Stimulated activated CD4-positive, alpha-beta T cell treated with anti-CD3 and anti-CD28 coated beads, Interleukin-15, amount 100 ng/mL, for 48 hours (primary cell): Measurements from ENCODE around the gene CDC45.
"Not testable (repeated sequence)": the region's sequence is repeated elsewhere in the genome, so short reads cannot be mapped to it uniquely, and the experiment has no call there.

Experiments
- DNase-seq, 2 donors: peaks; one replicate each; pipeline ENCODE4 v3.0.0-alpha.2; 2020; ENCODE audit warnings: low read depth in 2 of 2

CDC45 gene, protein sequence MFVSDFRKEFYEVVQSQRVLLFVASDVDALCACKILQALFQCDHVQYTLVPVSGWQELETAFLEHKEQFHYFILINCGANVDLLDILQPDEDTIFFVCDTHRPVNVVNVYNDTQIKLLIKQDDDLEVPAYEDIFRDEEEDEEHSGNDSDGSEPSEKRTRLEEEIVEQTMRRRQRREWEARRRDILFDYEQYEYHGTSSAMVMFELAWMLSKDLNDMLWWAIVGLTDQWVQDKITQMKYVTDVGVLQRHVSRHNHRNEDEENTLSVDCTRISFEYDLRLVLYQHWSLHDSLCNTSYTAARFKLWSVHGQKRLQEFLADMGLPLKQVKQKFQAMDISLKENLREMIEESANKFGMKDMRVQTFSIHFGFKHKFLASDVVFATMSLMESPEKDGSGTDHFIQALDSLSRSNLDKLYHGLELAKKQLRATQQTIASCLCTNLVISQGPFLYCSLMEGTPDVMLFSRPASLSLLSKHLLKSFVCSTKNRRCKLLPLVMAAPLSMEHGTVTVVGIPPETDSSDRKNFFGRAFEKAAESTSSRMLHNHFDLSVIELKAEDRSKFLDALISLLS

DNA sequence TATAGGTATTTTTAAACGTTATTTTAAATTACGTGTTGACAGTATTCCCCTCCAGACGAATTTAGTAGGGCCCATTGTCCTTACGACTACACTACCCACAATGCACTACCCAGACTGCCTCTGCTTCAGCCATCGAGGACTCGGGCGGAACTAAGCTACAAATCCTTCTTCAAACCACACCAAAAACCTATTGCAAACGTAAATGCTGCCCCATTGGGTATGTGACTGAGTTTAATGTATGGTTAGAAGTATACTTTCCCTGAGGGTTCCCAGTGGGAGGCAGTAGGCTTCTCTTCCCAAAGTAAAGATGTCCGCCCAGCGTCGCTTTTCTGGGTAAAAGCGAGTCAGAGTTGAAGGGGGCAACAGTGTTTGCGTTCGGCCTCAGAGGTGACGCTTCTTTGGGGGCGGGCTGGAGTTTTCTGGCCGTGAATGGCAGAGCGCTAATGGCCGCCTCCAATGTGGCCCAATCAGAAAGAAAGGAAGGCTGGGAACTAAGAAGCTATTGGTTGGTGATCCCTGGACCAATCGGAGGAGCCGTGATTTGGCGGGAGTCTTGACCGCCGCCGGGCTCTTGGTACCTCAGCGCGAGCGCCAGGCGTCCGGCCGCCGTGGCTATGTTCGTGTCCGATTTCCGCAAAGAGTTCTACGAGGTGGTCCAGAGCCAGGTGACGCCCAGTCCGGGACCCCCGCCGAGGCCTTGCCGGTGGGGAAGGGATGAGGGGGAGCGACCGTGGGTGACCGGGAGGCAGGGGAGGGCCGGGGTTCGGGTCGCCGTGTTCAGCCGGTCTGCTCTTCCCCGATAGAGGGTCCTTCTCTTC lies at the start of gene CDC45:
Gene CDC45 (plus strand): TSS at position 566 of the 818 bp plus-strand sequence. CDS start 49 bp downstream, at position 615.
- peak; percentile 91 for DNase-seq

DNA sequence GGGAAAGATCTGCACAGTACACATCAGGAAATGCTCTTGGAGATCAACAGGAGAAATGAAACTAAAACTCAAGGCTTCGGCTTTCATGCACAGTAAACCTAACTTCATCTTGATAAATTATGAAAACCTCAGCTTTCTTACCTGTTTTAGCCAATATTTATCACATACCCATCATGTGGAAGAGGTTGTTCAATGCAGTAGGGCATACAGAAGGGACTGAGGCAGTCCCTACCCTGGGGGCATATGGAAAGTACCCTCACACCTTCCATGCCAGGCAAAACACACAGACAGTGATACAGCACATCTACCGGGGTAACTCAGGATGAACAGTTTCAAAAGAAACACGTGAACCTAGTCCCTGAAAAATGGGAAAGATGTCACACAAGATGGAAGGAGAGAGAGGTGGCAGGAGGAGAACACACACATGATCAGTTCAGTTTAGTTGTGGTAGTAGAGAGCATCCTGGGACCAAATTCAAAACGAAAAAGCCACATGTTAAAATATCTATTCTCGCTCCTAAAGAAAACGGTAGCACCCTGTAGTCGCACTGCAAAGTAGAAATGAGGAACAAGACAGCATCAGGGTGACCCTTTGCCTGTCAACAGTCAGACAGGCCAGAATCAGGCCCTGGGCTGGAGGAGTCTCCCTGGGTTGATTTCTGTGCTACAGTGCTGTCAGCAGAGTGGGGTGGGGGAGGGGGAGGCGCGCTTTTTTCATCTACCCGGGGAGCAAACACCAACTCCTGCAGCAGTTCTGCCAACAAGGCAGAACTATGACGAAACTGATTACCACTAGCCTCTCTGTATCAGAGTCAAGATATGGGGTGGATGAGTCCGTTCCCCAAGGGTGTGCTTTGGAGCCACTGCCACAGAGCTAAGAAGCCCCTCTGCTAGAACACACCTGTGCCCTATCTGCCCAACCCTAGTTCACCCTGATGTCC lies 49.5 kb upstream of the CDC45 start:
- no peak for DNase-seq

DNA sequence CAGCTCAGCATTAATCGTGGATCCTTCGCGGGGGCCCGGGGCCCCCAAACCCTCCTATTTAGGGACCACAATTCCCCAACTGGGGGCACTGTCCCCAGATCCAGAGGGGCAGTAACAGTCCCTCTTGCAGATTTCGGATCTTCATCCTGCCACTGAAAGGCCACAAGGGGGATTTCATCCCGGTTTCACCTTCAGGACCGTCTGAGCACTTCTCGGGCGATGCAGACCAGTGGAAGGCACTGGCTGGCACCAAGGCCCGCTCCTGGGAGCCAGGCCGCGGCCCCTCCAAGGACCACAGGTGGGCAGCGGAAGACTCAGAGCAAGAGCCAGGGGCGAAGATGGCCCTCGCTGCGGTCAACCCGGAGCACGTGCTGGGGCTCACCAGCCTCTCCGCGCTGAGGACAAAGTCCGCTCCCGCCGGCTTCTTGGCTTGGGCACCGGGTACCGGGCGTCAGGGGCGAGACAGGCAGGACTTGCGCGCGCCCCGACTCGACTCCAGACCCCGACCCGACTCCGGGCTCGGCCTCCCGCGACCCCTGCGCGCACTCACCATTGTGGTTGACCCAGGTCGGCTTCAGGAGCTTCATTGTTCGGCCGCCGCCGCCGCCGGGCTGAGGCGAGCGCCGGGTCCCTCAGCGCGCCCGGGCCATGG lies 48.7 kb upstream of the CDC45 start:
- DNase-seq: no peak

DNA sequence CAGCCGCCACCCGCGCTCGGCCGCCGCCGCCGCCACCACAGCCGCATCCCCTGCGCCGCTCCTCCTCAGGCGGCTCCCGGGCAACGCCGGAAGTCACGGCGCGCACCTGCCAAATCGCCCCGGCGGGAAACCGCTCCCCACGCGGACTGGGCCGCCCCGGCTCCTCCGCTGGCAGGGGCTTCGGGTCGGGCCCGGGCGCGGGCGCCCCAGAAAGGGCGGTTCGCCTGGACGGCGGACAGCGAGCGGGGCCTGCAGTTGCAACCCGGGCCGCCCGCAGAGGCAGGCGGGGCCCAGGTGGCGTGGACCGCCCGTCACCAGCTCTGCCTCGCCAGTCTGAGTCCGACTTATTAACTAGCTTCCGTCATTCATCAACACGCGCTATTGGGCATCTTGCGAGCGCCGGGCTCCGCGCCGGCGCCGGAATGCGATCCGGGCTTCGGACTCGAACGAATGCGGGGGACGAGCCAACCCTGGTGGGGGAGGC lies 48.0 kb upstream of the CDC45 start, which contains the start of gene HIRA:
Gene HIRA (minus strand): TSS at position 85 of the 484 bp plus-strand sequence. CDS start 257 bp downstream, outside the sequence.
- peak; percentile 74 to 78 for DNase-seq

DNA sequence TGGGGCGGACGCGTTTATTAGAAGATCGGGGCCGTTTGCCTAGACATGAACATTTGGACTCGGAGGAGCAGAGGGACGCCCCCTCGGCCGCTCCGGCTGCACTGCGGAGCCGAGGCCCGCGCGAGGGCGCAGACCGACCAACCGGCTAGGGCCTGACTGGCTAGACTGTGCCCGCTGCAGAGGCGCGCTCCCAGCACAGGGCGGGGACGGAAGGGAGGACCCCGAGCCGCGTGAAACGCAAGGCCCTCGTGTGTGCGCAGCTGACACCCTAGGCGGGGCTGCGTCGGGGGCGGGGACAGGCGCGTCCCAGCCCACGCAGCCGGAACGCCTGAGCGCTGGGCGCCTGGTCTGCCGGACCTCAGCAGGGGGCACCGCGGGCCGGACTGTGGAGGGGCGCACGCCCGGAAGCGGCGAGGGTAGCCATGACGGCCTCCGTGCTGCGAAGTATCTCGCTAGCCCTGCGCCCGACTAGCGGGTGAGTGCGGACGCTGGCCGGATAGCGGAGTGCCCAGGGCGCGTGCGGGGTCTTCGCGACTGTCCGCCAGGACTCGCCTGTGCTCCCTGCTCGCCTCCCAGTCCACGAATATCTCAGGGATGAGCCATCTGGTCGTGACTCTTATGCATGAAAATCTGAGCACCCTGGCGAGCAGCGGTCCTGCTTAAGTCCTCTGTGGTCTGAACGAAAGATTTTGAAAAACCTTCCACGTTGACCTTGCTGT lies 47.4 kb upstream of the CDC45 start, which contains the start of gene MRPL40:
Gene MRPL40 (plus strand): TSS at position 413 of the 719 bp plus-strand sequence. CDS start 10 bp downstream, at position 423.
- peak; percentile 86 to 89 for DNase-seq

DNA sequence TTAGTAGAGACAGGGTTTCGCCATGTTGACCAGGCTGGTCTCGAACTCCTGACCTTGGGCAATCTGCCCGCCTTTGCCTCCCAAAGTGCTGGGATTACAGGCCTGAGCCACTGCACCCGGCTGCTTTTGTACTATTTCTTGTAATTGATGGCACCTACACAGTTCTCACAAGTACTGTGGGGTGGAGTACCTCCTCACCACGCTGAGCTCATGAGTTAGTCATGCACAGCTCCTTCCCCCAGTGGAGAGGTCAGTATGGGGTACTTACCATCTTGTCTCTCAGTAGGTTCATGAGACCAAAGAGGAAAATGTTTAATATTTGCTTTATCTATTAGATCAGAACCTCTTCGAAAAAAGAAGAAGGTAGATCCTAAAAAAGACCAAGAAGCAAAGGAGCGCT lies 45.3 kb upstream of the CDC45 start:
- no peak for DNase-seq

DNA sequence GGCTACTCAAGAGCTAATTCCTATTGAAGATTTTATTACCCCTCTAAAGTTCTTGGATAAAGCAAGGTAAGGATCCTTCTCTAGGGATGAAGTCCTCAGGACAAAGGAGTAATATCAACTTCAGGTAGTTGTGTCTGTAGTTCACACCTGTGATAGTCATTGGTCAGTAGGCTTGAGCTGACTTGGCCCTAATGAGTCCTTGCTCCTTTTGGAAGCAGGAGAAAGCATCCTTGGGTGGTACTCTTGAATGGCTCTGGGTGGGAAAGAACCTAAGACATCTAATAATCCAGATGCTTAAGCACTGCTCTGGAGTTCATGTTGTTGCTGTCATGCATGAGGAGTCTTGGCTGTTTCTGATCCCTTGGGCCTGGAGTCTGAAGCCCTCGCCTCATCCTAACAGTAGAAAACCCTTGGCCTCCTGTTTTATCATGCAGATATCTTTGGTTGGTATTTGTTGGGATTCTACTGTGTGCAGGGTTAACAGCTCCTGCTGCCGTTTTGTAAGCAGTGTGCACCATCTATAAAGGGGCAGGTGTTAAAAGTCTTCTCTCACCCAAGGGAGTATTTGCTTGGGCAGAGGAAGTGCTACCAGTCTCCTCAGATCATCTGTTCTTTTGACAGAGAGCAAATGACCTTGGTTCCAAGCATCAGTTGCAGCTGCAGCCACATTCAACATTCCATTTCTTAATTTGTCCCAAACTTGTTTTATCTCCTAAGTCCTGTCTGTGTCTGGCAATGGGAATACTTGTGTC lies 44.7 kb upstream of the CDC45 start:
- no peak for DNase-seq

DNA sequence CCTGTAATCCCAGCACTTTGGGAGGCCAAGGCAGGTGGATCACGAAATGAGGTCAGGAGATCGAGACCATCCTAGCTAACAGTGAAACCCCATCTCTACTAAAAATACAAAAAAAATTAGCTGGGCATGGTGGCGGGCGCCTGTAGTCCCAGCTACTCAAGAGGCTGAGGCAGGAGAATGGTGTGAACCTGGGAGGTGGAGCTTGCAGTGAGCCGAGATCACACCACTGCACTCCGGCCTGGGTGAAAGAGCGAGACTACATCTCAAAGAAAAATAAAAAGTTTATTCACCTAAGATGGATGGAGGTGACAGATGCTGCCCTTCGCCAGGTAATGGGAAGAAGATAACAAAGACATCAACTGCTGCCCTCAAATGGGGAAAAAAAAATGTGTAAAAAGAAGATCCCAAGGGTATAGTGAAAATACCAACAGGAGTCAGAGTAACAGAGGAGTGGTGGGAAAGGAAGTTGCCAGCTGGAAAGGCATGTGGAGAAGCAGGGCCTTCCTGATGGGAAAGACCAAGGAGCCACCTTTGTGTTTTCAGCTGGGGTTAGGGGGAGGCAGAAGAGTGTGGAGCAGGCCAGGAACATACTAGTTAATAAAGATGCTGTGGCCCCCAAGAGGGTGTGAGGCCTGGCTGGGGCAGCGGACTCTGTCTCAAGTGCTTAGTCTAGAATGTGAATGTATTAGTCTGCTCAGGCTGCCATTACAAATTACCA lies 43.1 kb upstream of the CDC45 start:
- DNase-seq: not testable (repeated sequence)

DNA sequence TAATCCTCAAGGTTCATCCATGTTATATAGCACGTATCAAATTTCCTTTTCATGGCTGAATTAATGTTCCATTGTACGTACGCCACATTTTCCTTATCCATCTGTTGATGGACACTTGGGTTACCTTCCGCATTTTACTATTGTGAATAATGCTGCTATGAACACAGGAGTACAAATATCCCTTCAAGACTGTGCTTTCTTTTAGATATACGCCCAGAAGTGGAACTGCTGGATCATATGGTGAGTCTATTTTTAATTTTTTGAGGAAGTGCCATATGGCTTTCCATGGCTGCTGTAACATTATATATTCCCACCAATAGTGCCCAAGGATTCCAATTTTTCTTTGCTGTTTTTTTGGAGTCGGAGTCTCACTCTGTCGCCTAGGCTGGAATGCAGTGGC lies 41.4 kb upstream of the CDC45 start:
- DNase-seq: no peak

DNA sequence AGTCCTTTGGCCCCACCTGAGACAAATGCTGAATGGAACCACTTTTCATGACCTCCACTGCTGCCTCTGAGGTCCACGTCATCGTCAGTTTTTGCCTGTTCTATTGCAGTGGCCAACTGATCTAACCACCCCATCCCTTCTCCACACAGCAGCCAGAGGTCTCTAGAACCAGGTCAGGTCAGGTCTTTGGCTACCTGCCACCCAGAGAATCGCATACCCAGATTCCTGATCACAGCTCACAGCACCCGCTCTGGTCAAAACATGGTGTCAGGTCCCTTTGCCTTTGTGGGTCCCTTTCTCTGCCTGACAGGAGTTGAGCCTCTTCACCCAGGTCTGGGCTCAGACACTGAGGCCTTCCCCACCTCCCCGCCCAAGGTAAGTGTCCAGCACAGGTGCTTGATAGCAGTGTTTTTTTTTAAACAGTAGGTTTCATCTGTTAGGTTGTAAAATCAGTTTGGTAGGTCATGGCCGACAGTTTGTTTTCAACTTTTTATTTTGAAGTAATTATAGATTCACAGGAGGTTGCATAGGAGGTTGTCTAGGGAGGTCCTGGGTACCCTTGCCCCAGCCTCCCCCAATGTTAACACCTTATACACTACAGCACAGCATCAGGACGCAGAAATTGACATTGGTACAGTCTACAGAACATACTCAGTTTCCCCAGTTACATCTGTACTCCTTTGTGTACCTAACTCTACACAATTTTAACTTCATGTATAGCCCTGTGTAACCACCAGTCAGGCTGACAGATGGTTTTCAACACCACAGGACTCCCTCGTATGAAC lies 39.1 kb upstream of the CDC45 start:
- DNase-seq: no peak

DNA sequence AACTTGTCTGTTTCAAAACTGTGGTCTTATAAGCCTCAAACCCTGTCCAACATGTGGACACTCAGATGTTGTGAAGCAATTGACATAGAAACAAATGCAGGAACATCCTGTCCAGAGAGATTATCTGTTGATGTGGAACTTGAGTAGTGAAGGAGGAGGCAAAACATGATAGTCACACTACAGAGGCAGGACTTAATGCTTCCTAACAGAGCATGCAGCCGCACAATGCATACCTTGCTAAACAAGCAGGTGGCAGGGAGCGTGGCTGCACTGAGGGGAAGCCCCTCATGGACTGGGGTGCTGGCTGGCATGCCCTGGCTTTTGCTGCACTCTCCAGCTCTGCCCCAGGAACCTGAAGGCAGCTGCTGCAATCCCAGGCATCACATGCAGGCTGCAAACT lies 37.6 kb upstream of the CDC45 start:
- DNase-seq: no peak

DNA sequence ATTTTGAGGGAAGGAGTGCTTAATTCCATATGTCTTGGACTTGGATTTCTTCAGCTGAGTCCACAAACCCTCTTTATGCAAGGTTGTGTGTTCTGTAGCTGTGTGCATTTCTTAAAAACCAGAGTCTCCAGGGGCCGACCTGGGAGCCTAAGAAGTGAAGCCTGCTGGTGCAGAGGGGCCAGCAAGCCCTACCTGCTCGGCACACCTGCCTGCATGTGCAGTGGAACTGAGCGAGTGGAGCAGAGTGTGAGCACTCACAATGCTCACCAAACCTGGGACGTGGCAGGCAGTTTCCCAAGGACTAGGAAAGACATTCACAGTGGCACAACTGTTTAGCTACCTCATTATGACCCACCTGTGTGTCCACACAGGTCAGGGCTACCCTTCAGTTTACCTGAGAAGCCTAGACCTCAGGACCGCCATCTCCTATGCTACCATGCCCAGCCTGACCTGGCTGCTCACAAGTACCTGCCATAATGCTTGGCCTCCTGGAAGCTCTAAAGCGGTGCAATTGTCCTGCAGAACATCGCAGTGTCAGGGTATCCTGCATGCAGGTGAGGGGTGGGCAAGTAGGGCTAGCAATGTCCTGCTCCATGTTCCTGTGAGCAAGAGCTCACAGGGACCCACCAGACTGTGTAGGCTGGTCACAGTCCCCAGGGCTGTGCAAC lies 36.0 kb upstream of the CDC45 start:
- DNase-seq: no peak

DNA sequence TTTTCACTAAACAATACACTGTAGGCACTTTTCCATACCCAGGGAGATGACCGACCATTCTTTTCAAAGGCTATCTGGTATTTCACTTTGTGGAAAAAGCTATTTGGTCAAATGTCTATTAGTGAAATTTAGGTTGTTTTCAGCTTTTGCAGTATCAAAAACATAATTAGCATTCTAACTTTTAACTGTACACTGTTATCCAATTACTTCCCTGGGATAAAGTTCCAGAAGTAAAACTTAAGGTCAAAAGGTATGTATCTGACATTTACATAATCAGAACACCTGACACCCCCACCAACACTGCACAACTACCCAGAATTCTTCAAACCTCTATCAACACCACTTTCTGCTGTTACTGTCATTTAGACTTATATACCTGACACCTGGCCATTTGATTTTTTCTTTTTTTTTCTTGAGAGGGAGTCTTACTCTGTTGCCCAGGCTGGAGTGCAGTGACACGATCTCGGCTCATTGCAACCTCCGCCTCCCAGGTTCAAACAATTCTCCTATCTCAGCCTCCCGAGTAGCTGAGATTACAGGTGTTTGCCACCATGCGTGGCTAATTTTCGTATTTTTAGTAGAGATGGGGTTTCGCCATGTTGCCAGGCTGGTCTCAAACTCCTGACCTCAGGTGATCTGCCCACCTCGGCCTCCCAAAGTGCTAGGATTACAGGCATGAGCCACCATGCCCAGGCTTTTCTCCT lies 34.3 kb upstream of the CDC45 start:
- DNase-seq: not testable (repeated sequence)

DNA sequence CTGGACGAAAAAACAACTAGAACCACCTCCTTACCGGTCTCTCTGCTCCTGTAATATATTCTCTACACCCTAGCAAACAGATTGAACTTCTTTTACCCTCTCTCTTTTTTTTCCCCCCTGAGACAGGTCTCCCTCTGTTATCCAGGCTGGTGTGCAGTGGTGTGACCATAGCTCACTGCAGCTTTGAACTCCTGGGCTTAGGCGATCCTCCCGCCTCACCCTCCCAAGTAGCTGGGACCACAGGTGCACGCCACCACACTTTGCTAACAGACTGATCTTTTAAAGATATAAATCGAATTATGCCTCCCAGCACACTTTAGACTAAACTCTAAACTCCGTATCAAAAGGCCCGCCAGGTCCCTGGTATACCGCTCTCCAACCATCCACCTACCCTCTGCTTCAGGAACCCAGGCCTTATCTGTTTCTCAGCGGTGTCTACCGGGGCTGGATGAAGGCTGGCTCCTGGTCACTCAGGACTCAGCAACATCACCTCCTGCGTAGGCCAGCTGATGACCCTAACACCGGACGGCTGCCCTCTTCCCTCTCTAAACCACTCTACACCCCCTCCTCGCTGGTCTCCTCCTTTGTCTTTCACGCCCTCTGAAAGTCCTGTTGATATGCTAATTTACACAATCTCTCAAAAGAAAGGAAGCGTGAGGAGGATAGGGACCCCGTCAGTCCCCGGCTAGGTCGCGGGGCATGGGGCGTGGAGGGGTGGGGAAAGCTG lies 33.0 kb upstream of the CDC45 start:
- DNase-seq: no peak

DNA sequence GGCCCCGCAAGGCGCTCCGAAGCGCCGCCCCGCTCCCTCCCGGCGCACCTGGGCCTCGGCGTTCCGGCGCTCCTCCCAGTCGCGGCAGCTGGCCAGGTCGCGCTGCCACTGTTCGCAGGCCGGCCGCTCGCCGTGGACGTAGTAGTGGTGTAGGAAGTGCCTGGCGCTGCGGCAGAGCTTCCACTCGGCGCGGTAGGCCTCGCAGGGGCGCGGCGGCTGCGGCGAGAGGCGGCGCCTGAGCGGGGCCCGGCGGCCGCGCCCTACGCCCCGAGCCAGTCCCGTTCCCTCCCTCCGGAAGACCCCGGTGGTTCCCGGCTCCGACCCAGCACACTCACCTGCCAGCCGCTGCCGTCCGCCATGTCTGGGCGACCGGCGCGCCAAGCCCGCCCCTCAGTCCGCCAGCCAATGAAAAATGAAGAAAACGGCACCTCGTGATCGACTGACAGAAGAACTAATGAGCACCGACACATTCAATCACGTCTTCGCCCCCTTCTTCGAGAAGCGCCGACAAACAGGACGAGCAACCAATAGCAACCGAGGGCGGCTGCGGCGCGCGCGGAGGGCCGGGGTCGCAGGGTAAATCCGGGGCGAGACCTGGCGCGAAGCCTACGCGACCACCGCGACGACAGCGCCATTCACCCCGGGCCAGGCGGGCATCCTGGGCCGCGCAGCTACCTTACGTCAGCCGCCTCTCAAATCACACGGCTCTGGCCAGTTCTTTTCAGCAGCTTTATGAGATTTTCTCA lies 32.2 kb upstream of the CDC45 start, which contains the start of gene C22orf39:
Gene C22orf39 (minus strand): TSS at position 382 of the 746 bp plus-strand sequence. CDS start 23 bp downstream, at position 359.
- peak; percentile 78 to 84 for DNase-seq
